ENCODE results near the gene SCNN1B.

DNA sequence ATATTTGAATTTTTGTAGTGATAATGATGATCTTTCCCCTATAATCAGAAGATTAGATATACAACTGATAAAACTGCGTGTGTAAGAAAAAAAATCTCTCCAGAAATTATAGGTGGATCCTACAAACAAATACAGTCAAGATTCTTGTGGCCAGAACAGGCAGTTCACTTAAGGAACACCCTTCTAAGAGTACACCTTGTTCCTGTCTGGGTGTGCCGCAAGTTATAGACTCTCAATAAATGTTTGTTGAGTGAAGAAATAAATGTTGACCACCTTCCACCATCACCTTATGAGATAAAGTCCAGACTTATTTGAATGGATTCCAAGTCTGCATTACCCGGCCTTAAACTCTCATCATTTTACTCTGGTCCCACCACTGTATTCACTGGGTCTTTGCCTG, 45.7 kb upstream of the SCNN1B start:
- TF ChIP-seq SPI1 (IDR thresholded peaks at IDR 0.05; ENCODE audit: borderline replicate concordance, low read depth) (no peak), POLR2AphosphoS5 (IDR thresholded peaks at IDR 0.05; ENCODE audit: low read depth) (no peak)
- TF ChIP-seq, protein P1, sequence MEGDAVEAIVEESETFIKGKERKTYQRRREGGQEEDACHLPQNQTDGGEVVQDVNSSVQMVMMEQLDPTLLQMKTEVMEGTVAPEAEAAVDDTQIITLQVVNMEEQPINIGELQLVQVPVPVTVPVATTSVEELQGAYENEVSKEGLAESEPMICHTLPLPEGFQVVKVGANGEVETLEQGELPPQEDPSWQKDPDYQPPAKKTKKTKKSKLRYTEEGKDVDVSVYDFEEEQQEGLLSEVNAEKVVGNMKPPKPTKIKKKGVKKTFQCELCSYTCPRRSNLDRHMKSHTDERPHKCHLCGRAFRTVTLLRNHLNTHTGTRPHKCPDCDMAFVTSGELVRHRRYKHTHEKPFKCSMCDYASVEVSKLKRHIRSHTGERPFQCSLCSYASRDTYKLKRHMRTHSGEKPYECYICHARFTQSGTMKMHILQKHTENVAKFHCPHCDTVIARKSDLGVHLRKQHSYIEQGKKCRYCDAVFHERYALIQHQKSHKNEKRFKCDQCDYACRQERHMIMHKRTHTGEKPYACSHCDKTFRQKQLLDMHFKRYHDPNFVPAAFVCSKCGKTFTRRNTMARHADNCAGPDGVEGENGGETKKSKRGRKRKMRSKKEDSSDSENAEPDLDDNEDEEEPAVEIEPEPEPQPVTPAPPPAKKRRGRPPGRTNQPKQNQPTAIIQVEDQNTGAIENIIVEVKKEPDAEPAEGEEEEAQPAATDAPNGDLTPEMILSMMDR (IDR thresholded peaks at IDR 0.05; ENCODE audit: insufficient read depth, low read length) = no peak
- TF ChIP-seq, protein P2, sequence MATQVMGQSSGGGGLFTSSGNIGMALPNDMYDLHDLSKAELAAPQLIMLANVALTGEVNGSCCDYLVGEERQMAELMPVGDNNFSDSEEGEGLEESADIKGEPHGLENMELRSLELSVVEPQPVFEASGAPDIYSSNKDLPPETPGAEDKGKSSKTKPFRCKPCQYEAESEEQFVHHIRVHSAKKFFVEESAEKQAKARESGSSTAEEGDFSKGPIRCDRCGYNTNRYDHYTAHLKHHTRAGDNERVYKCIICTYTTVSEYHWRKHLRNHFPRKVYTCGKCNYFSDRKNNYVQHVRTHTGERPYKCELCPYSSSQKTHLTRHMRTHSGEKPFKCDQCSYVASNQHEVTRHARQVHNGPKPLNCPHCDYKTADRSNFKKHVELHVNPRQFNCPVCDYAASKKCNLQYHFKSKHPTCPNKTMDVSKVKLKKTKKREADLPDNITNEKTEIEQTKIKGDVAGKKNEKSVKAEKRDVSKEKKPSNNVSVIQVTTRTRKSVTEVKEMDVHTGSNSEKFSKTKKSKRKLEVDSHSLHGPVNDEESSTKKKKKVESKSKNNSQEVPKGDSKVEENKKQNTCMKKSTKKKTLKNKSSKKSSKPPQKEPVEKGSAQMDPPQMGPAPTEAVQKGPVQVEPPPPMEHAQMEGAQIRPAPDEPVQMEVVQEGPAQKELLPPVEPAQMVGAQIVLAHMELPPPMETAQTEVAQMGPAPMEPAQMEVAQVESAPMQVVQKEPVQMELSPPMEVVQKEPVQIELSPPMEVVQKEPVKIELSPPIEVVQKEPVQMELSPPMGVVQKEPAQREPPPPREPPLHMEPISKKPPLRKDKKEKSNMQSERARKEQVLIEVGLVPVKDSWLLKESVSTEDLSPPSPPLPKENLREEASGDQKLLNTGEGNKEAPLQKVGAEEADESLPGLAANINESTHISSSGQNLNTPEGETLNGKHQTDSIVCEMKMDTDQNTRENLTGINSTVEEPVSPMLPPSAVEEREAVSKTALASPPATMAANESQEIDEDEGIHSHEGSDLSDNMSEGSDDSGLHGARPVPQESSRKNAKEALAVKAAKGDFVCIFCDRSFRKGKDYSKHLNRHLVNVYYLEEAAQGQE (IDR thresholded peaks at IDR 0.05; ENCODE audit: insufficient replicate concordance, low read depth) = no peak
